GM19467 (cell line): ENCODE measurements around the gene LRMDA.

ENCODE experiments used
- ATAC-seq: cut with Tn5 transposase; IDR thresholded peaks from one replicate; pipeline ENCODE4 v1.9.1; 2021; ENCODE audit warnings: mild to moderate bottlenecking, moderate library complexity; ENCODE audit not compliant: unreplicated experiment

Gene LRMDA

DNA sequence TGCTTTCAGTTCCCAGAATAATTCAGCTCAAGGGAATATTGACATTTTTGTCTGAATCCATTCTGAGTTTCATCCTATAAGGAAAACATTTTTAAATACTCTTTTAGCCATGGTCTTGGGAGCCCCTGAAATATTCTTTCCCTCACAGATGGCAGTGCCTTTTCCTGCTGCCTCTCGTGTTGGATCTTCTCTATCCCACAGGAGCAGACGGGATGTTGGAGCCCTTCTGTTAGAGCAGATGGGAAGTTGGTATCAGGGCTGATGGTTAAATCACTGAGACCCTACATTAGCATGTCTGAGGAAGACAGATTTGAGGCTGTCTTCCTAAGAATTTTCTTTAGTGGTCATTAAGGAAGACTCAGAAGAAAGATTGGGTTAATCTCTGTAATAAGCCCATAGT, 737.8 kb downstream of the LRMDA start:
- ATAC-seq = no peak

DNA sequence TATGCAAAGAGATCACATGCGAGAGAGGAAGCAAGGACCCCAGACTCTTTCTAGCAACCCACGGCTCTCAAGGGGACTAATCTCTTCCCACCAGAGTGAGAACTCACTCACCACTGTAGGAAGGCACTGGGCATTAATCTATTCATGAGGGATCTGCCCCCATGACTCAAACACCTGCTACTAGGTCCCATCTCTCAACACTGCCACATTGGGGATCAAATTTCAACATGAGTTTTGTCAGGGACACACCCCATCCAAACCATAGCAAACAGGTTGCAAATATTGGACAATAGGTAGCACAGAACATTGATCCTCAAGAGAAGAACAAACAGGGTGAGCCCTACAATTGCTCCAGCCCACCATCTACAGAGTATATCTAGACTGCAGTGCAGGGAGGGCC, 740.6 kb downstream of the LRMDA start:
- no peak for ATAC-seq

DNA sequence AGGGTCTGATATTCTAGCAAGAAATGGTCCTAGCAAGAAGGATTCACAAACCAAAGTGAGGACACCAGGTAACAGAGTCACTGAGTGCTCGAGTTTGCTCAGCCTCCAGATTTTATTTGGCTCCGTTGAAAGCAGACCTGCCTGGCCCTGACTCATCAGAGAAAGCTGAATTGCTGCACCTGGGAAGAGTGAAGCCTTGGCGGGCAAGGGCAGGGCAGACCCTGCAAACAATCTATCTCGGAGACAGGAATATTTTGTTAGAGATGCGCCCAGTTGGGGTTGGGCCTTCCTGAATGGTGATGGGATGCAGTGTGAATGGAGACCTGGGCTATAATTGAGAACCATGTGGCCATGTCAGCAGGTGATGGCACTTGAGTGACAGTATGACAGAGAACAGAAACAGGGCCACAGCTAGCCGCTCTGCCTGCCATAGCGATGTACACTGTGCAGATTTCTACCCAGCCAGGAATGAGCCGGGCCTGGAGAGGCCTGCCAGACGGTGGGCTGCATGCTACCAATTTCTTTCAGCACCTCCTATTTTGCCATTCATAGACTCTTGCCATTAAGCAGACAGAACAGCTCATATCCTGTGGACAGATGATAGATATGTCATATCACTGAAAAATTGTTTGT, 744.2 kb downstream of the LRMDA start:
- ATAC-seq = no peak

DNA sequence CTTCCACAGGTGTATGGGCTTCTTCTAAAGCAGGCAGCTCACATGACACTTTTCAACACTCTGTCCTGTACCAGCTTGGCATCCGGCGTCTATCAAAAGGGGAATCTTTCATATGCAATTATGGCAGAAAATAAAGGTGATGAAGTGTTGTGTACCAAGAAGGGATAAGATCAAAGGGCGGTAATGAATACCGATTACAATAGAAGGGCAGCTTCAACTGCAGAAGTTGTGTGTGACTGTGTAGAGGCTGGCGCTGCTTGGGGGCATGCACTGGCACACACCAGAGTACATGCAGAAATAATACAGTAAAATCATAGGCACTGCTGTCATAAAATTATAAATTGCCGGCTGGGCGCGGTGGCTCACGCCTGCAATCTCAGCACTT, 744.7 kb downstream of the LRMDA start:
- ATAC-seq = no peak

DNA sequence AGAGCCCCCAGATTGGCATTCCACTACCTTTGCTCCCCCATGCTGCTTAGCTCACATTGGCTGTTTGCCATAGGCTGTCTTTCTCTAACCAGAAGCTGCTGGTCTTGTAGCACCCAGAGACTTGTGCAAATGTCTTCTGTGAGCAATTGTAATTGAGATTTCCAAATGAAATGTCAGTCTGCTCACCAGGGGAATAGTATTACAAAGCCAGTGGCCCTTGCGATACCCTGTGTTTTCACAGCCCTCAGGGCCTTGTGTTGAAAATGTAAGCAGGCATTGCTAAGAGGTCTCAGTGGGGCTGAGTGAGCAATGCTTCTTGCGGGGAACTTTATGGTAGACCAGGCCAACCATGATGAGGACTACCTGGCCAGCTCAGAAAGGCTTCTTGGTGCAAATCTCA, 746.5 kb downstream of the LRMDA start:
- no peak for ATAC-seq

DNA sequence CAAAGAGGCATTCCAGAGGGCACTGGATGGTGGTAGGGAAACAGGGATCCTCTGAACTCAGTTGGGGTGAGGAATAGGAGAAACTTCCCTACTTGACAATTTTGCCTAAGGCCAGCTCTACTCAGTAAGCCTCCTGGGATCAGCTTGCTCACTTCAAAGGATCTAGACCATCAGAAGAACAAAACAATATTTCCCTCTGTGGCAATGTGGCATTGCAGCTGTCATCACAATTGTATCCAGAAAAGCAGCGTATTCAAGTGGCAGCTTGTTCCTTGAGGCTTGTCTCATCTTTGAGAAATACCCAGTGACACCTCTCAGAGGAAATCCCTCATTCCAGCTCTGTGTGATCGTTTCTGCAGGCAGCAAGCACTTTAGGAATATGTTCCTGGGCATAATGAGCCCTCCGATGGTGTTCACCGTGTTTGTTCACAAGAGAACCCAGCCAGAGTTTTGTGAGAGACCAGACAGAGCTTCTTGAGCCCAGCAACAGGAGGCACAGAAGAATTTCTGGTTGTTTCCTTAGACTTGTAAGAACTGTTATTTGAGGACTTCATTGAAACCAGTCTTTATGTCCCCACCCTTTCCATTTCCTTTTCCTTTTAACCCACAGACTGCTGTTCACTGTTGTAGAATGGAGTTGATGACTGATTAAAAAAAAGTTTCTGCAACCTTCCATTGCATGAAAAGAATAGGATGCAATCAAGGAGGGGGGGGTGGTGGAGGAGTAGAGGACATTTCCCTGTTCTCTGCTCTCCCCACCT, 747.3 kb downstream of the LRMDA start:
- ATAC-seq = no peak

DNA sequence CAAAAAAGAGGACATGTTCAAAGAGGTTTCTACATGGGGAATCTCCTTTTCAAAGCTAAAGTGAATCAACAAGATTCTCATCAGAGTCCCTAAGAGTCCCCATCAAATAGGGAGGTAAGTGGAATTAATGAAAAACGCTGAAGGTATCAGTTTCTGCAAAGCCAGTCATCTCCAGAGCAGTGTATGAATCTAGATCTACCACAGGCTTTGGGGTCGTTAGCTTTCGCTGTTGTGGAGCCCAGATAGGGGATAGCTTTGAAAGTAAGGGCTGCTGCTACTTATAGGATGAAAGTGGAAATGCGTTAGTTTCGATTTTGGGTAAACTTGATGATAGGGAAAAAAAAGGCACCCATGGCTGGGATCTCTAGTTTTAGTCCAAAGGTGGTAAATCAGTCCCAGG, 748.4 kb downstream of the LRMDA start:
- no peak for ATAC-seq

DNA sequence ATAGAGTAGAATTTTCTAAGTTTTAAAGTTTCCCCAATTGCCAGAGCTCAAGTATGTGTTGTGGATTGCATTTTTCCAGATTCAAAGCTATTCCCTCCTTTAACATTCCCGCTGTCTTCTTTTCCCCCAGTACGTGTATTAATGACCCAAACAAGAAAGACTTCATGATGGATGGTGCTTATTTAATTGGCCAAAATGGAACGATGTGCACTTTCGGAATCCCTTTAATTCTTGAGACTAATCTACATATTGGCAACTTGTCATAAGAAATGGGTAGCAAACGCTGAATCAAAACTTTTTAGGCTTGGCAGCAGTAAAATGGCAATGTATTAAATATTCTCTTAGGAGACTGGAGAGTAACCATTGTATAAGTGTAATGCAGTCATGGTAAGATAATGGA, 753.2 kb downstream of the LRMDA start:
- no peak for ATAC-seq

DNA sequence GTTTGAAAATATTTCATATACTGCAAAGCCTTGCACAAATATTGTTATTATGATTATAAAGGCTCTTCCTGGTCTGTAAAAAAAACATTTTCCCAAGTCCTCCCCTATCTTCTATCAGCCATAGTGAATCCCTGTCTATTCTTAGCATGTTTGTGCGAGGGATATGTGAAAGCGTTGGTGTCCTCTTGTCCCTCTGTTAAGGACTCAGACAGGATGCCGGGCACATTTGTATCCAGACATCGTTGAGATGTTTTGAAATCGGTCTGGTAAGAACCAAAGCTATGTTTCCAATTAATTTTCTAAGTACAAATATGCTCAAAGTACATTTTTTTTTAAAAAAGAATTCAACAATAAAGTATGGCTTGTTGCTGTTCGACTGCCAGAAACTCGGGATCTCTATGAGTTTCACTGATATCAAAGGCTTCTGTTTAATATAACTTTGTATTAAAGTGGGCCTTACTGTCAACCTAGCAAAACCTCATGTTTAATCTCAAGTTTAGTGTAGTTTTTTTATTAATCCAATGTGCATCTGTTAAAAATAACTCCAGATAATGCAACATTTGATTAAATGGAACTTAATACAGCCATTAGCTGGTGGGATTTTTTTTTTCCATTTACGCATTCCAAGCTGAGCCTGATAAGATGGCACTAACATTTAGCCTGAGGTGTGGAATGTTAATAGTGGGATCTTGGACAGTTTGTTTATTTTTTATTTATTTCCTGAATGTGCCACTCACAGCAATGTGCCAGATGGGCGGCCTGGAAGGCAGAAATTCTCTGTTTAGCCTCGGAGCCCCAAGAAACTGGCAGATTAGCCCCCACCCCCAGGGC, 754.3 kb downstream of the LRMDA start:
- no peak for ATAC-seq

DNA sequence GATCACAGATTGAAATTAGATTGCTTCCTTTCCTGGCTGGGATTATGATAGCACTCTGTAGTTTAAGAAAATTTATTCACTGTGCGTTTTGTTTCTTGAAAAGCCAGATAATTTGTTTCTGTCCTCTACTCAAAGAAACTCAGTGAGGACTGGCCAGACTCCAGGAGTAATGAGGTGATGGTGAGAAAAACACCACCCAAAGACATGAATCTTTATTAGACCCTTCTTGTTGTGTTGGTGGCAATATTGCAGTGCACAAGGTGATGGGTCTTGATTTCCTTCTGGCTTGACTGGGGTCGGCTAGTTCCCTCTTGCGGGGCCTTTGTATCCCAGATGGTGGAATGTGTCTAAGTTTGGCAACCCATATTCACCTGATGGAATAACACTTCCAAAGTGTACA, 756.8 kb downstream of the LRMDA start:
- no peak for ATAC-seq

DNA sequence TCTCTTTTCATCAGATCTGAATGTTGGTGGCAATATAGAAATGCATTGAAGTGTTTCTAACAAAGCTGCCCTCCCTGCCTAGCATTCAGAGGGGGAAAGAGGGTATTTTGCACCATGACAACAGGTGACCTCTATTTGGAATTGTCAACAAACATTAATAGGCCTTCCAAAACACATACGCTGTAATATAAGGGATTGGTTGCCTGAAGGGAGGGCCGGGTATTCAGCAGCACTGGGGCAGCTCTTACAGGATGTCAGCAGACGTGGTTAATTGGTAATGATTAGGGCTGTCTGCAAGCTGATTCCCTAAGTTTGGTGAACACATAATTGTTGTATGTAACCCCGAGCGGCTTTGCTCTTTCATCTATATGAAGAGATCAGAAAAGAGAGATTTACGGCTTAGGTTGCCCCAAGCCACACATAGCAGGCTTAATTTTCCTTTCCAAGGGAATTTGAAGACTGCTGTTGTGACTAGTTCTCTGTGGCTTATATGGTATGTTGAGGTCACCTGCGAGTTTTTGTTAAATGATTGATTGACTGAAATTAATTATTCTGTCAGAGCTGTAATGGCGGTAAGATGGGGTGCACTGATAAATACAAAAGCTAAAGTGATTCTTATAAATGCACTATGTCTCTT, 759.3 kb downstream of the LRMDA start:
- ATAC-seq = no peak

DNA sequence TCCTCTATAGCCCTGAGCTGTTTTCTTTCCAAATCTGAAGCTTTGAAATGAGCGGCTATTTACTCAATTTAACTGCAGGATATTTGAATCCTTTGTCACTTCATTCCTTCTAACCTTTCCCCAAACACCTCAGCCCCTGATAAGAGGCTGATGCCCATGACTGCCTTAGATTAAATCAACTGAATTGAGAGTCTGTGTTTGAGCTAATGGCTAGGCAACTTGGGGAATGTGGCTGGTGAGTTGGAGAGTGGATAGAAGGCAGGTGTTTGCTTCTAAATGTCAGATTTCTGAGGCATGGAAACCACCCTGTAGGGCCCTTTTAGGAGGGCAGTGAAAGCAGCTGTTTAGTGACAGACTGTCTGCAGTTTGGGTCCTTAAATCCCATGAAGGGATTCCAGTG, 759.9 kb downstream of the LRMDA start:
- no peak for ATAC-seq

DNA sequence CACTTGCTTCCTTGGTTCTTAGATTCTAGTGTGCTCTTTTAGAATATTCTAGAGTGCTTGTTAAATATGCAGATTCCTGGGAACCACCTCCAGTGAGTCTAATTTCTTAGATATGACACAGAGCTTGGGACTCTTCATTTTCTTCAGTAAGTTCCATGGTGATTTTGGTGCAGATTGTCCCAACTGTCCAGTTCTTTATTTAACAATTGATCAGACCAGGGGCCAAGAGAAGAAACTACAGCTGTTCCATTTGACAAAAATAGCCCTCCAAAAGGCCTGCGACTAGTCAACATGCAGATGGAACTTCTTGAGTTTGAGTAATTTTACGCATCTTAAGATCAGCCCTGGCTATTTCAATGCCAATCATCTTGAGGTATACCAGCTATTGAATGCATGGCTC, 760.7 kb downstream of the LRMDA start:
- ATAC-seq = no peak

DNA sequence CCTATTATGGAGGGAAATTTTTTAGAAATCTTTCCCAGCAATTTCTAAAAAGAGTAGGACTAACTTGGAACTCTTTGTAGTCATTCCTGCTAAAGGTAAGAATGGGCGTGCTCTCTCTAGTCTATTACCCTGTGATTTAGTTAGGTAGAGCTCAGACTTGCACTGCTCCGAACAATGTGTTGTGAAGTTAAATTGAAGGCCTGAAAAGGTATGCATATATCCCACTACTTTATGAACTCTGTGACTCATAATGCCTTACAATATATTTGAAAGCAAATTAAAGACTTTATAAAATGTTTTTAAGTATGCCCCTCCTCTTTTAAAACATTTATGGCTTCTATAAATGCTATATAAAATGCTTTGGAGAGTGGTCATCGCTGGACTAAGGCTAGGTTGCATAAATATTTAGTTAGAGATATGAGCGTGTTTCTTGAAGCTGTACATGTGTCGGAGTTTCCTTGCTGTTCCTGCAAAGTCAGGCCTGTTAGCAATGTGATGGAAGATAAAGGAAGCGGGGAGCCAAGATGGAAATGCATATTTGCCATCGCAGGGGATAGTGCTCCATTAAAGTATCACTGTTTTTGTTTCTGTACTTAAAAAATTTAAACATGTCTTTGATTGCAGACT, 761.4 kb downstream of the LRMDA start:
- ATAC-seq = no peak

DNA sequence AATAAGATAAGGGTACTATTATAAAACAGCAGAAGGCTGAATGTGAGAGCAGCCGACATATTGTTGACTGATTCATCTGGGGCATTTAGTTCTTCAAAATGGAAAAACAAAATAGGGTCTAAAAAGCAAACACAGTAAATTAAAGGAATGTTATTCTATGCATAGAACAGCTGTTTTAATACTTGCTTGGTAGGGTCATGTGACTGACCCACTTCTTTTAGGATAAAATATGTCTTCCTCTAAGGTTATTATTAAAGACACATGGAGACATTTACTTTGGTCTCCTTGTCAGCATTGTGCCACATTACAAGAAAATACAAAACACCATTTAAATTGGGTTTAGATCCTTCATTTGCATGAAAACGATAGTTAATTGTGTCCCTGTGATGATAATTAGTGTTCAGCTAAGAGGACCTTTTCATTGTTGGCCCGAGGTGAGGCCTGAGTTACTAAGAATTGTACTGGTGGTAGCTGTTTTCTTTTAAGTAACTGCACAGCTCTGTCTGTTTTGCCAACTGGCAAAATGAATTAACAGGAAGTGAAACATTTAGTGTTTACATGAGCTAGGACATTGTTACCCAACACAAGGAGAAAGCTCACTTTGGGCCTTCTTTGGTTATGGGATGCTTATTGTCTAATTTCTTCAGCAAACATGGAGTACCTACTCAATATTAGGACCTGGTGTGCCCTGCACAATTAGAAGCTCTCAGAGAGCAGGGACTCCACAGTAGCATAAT, 764.4 kb downstream of the LRMDA start:
- ATAC-seq = no peak

DNA sequence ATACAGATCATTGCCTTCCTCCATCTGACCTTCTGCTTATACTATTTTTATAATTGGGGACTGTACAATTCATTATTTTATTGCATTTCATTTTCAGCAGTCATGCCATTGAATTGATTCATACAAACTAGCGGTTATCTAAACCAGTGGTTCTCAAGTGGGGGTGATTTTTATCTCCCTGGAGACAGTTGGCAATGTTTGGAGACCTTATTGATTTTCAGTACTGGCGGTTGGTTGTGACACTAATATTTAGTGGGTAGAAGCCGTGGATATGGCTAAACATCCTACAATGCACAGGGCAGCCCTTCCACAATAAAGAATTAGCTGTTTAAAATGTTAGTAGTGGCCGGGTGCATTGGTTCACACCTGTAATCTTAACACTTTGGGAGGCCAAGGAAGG, 765.9 kb downstream of the LRMDA start:
- no peak for ATAC-seq

DNA sequence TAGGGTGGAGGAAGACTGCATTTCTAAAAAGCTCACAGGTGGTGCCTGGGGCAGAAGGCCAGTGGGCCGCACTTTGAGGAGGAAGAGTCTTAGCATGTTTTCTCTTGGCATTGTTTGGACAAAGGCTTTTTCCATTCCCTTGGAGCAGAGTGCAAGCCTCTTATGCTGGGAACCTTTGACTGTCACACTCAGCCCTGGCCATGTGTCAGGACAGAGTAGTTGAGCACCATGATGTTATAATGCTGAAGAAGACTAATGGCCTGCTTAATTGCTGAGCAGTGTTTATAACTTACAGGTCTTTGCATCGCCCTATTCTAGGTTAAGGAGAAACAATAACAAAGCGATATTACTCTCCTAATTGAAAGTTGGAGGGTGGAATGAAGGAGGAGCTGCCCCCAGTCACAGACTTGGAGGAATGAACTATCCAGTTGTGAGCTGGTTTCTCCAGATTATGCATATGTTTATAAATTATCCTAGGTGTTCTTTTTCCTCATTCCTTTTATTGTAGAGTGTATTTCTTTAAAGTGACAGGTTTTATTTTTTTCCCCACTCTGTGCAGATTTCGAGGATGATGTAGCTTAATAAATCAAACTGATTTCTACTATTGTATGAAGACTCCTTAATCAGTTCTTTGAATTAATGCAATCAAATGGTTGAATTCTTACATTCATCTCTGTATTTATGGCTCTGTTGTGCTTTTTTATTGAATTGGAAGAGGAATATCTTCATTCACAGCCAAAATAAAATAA, 767.0 kb downstream of the LRMDA start:
- no peak for ATAC-seq

DNA sequence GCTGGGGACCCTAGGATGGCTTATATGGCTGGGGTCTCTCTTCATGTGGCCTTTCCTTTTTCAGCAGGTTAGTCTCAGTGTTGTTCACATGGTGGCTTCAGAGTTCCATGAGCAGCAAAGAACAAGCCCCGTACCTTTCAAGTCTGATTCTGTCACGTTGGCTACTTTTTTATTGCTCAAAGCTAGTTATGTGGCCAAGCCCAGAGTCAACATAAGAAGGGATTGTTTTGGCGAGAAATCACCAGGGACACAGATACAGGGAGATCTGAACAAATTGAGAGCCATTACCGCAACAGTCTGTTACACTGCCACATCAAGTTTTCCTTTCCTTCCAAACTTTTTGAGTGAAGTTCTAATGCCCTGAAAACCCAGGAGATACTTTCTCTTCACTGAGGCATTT, 770.5 kb downstream of the LRMDA start:
- ATAC-seq = no peak

DNA sequence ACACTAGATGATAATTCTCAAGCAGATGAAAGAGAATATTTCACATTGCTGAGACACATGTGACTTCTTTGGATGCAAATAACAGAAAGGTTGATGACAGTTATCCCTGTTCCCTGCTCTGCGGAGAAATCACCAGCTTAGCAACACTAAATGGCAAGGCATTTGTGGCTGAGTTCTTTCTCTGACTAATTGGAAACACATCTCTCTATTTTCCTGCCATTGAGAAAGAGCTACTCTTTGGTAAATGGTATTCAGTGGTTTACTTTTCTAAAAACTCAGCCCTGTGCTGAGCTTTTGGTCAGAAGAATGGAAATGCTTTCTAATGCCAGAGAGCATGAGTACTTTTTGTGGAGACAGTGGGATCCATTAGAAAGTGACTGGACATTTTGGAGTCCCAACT, 771.4 kb downstream of the LRMDA start:
- no peak for ATAC-seq

DNA sequence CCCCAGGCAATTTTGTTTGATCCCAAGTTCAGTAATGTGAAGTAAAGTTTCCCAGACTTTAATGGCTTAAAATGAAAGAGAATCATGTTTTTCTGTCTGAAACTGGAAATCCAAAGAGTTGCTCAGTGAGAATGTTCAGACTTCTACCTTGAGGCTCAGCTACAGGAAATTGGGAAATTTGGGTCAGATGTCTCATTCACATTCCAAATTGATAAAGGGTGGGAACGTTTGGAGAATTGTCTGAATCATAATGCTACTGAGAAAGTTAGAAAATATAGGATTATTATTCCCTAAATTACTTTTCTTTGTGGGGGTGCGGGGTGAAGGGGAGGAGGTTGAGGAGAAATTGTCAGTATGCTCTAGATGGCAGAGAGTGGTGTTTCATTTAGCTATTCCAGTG, 773.9 kb downstream of the LRMDA start:
- no peak for ATAC-seq
